Left lung (tissue), 10 donors: ENCODE results near the gene UCN3. TPM values are rescaled to one million over a fixed set of nuclear protein-coding genes. Genes with fewer than 3 reads are reported as not detected.
"Not testable (repeated sequence)": the region's sequence is repeated elsewhere in the genome, so short reads cannot be mapped to it uniquely, and the experiment has no call there.

Experiments
- ATAC-seq: fragments of 200-7000 bp; cut with Tn5 transposase; one replicate; pipeline ENCODE4 v1.9.1; 2020; ENCODE audit warnings: moderate library complexity
- DNase-seq, 4 donors: peaks; one replicate each; pipeline ENCODE4 v3.0.0-alpha.2; 2013 to 2020
- H3K27ac ChIP-seq, 2 donors: fragments of 200-600 bp; sonication (generic) in 1 of 2; one replicate each; pipeline versions ENCODE4 v1.5.0 to v1.8.0; 2020 to 2021
- H3K27me3 ChIP-seq, 2 donors: fragments of 200-600 bp; sonication (generic) in 1 of 2; one replicate each; pipeline versions ENCODE4 v1.5.0 to v1.8.0; 2020 to 2021
- H3K36me3 ChIP-seq, 2 donors: fragments of 200-600 bp; sonication (generic) in 1 of 2; one replicate each; pipeline versions ENCODE4 v1.5.0 to v1.8.0; 2020 to 2021
- H3K4me1 ChIP-seq, 2 donors: fragments of 200-600 bp; one replicate each; pipeline ENCODE4 v1.8.0; 2021
- H3K4me3 ChIP-seq, 2 donors: fragments of 200-600 bp; sonication (generic) in 1 of 2; one replicate each; pipeline versions ENCODE4 v1.5.0 to v1.8.0; 2020 to 2021; ENCODE audit warnings: mild to moderate bottlenecking in 1 of 2
- H3K9me3 ChIP-seq, 2 donors: fragments of 200-600 bp; sonication (generic) in 1 of 2; one replicate each; pipeline versions ENCODE4 v1.5.0 to v1.8.0; 2020 to 2021
- intact Hi-C, 2 donors: fragments of 100-400 bp; cut with DNase I; formaldehyde crosslinking; loops; one replicate each; pipeline versions ENCODE4 v1.11.2 to v1.14.2; 2022
- polyA plus RNA-seq, 6 donors: library from polyadenylated mRNA; unstranded; fragments of 120-200 nt; gene quantifications; one replicate each; pipeline ENCODE4 v1.2.1, GENCODE V29; 2013; ENCODE audit not compliant: insufficient read length in 6 of 6
- total RNA-seq, 2 donors: library from RNA; stranded (reverse); fragmentation: NEBNext Ultra II Directional; extraction: Animal tissue kit (Norgen Biotek cat#: 25700); gene quantifications; one replicate each; pipeline ENCODE4 v1.2.1, GENCODE V29; 2021
- TF ChIP-seq, protein P1 (sequence below), 2 donors: fragments of 200-600 bp; sonication (generic) in 1 of 2; IDR thresholded peaks; one replicate each; pipeline versions ENCODE4 v1.5.0 to v1.8.0; 2021; ENCODE audit warnings: antibody characterized with exemption in 2 of 2
- donor health status: DM: no; HTN: yes; CAD: no.
- donor health status: DM: no; HTN: no; CAD: no.

The UCN3 gene
- total and polyA plus RNA-seq, 8 donors: 0.35 to 1.6 (median 0.76) TPM; not detected in 1

GRCh38 chr10:5373307-5373706, 8.5 kb downstream of the UCN3 start:
- TF ChIP-seq, protein P1, sequence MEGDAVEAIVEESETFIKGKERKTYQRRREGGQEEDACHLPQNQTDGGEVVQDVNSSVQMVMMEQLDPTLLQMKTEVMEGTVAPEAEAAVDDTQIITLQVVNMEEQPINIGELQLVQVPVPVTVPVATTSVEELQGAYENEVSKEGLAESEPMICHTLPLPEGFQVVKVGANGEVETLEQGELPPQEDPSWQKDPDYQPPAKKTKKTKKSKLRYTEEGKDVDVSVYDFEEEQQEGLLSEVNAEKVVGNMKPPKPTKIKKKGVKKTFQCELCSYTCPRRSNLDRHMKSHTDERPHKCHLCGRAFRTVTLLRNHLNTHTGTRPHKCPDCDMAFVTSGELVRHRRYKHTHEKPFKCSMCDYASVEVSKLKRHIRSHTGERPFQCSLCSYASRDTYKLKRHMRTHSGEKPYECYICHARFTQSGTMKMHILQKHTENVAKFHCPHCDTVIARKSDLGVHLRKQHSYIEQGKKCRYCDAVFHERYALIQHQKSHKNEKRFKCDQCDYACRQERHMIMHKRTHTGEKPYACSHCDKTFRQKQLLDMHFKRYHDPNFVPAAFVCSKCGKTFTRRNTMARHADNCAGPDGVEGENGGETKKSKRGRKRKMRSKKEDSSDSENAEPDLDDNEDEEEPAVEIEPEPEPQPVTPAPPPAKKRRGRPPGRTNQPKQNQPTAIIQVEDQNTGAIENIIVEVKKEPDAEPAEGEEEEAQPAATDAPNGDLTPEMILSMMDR (IDR thresholded peaks at IDR 0.05): no peak
- Histone ChIP-seq H3K36me3 (no peaks in the 10 kb centered on the region), H3K9me3 (no peaks in the 10 kb centered on the region), H3K4me3 (no peak overlapping the region), H3K27ac (no peak overlapping the region), H3K4me1 (no peaks in the 10 kb centered on the region), H3K27me3 (no peaks in the 10 kb centered on the region)
- DNase-seq: no peak
- ATAC-seq: no peak
- intact Hi-C loops: no loop called here

DNA sequence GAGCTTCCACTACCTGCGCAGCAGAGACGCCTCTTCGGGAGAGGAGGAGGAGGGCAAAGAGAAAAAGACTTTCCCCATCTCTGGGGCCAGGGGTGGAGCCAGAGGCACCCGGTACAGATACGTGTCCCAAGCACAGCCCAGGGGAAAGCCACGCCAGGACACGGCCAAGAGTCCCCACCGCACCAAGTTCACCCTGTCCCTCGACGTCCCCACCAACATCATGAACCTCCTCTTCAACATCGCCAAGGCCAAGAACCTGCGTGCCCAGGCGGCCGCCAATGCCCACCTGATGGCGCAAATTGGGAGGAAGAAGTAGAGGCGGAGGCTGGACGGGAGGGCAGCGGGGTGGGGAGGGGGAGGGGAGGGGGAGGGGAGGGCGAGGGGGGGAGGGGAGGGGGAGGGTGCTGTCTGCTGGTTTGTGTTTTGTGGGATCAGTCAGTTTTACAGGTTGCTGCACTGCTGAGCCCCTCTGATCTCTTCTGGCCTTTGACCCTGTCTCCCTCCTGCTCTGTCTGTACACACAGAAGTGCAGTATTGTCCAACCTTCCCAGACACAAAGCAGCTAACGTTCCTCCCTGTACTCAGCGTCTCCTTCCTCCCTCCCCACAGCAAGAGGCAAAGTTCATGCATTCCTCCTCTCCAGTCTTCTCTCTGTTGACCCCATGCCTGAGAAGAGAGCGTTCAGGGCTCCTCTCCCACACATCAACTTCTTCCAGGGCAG, 9.3 kb downstream of the UCN3 start:
- H3K4me3 ChIP-seq: no peak overlapping the region
- H3K27ac ChIP-seq: no peak overlapping the region
- DNase-seq: no peak
- ATAC-seq: no peak
- intact Hi-C loops: no loop called here
- H3K9me3 ChIP-seq: no peaks in the 10 kb centered on the region
- H3K36me3 ChIP-seq: no peaks in the 10 kb centered on the region
- no peaks in the 10 kb centered on the region for H3K4me1 ChIP-seq
- H3K27me3 ChIP-seq: no peaks in the 10 kb centered on the region
- TF ChIP-seq, protein P1 (IDR thresholded peaks at IDR 0.05): no peak

DNA sequence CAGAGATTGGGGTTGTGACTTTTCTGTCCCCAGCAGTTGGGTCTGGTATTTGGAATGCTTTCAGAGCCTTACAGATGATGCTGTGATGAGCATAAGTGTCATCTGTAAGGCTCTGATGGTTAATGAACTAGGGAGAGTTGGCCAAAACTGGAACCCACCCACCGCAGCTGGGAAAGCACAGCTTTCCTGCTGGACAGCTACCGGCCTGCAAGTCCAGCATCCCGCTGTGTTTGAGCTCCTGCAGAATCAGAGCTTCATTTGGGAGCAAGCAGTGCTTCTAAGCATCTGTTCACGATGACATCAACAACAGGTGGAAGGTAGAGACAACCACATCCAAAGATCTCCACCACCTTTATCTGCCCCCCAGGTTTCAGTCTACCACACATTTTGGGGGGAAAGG, 11.7 kb downstream of the UCN3 start:
- ATAC-seq: no peak

GRCh38 chr10:5379202-5379601, 14.4 kb downstream of the UCN3 start:
- H3K4me1 ChIP-seq, intact Hi-C loops, H3K27ac ChIP-seq, H3K27me3 ChIP-seq, H3K4me3 ChIP-seq, H3K36me3 ChIP-seq, ATAC-seq, DNase-seq, H3K9me3 ChIP-seq: not testable (repeated sequence)

More for the DNA sequence above, 11.7 kb downstream of the UCN3 start:
- H3K36me3 ChIP-seq: no peaks in the 10 kb centered on the region
- no peaks in the 10 kb centered on the region for H3K27me3 ChIP-seq
- TF ChIP-seq, protein P1 (IDR thresholded peaks at IDR 0.05): no peak
- intact Hi-C loops: no loop called here
- H3K27ac ChIP-seq: no peak overlapping the region
- DNase-seq: no peak
- H3K4me3 ChIP-seq: no peak overlapping the region
- H3K9me3 ChIP-seq: no peaks in the 10 kb centered on the region
- H3K4me1 ChIP-seq: no peaks in the 10 kb centered on the region

DNA sequence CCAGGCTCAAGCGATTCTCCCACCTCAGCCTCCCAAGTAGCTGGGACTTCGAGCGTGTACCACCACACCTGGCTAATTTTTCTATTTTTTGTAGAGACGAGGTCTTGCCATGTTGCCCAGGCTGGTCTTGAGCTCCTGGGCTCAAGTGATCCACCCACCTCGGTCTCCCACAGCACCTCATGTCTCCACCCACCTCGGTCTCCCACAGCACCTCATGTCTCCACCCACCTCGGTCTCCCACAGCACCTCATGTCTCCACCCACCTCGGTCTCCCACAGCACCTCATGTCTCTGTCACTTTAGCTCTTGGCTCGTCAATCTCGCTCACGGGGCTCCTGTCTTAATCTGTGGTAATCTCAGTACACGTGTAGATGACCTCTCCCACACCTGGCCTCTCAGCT, 15.6 kb downstream of the UCN3 start:
- H3K36me3 ChIP-seq, H3K27ac ChIP-seq, DNase-seq, H3K27me3 ChIP-seq, H3K9me3 ChIP-seq, H3K4me1 ChIP-seq, H3K4me3 ChIP-seq, ATAC-seq, intact Hi-C loops: not testable (repeated sequence)

DNA sequence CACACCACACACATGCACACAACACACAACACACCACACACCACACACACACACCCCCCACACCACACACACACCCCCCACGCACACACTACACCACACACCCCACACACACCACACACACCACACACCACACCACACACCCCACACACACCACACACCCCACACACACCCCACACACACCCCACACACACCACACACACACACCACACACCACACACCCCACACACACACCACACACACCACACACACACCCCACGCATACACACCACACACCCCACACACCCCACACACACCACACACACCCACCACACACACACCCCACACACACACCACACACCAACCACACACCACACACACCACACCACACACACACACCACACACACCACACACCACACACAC, 16.4 kb downstream of the UCN3 start:
- Histone ChIP-seq H3K27ac (no peak overlapping the region), H3K36me3 (no peaks in the 10 kb centered on the region), H3K4me1 (no peaks in the 10 kb centered on the region), H3K9me3 (no peaks in the 10 kb centered on the region), H3K4me3 (no peak overlapping the region), H3K27me3 (no peaks in the 10 kb centered on the region)
- intact Hi-C loops: no loop called here
- no peak for DNase-seq
- TF ChIP-seq, protein P1 (IDR thresholded peaks at IDR 0.05): no peak
- no peak for ATAC-seq
